KBM-7 (cell line): ENCODE data around the gene CACNB4.

Experiments used
- DNase-seq: peaks from one replicate; pipeline ENCODE4 v3.0.0-alpha.2; 2015
- in situ Hi-C: fragments of 300-500 bp; cut with MboI; formaldehyde crosslinking; loops from 2 replicates; pipeline ENCODE4 v1.14.3; 2020; ENCODE audit warnings: low sequenced_read_pairs, low pct_unique_long_range_greater_than_20kb, mixed read lengths

CACNB4 gene

DNA sequence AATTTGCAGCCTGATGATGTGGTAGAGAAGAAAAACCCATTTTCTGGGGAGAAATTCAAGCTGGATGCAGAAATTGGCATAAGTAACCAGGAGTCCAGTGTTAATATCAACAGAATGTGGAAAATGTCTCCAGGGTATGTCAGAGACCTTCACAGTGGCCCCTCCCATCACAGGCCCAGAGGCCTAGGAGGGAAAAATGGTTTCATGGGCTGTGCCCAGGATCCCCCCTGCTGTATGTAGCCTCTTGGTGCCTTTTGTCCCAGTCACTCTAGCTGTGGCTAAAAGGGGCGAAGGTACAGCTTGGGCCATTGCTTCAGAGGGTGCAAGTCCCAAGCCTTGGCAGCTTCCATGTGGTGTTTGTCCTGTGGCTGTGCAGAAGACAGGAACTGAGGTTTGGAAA lies 40.2 kb downstream of the CACNB4 start:
- in situ Hi-C loops, result no loop called here
- no peak for DNase-seq

DNA sequence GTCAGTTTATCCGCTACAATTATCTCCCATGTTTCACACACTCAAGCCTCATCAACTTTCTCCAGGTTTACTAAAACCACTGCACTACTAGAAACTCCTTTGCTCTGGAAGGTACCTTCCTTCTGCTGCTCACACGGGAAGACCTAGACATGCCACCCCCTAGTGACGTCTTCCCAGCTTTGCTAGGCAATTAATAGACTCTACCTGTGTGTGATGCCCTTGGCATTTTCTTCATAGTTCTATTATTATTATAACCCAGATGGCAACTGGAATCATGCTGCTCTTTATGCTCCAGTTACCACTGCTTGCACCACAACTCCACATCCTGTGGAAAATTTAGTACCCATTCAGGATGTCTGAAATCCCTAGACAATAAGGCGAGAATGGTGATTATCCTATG lies 42.4 kb downstream of the CACNB4 start:
- no peak for DNase-seq
- in situ Hi-C loops, result no loop called here

DNA sequence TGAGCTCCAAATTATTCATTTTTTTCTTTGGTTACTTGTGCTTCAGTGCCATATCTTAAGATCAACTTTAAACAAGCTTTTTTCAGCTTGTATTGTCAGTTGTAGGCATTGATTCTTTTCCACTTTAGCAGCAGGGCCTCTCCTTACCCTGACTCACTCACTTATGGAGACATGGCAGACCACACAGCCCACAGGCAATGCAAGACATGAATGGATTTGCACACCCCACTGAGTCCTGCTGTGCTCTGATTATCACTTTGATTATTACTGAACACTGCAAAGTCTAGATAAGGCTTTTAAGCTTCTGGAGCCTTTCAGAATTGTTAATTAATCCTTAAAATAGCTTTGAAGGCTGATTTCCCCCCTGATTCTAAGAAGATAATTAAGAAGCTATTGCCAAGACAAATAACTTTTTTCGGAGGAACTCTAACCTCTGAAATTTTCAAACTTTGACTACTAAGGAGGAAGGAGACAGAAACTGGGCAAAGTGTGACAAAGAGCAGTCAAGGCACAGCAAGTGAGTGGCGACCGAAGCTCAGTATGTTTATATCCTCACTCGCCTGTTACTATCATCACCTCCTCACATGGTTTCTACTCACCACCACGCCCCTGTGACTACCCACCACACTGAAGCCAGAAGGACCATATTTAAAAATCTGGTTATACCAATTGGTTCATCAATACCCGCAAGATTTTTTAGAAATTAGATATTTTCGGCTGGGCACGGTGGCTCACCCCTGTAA lies 43.3 kb downstream of the CACNB4 start:
- in situ Hi-C loops, result no loop called here
- DNase-seq, result peak; percentile 78

DNA sequence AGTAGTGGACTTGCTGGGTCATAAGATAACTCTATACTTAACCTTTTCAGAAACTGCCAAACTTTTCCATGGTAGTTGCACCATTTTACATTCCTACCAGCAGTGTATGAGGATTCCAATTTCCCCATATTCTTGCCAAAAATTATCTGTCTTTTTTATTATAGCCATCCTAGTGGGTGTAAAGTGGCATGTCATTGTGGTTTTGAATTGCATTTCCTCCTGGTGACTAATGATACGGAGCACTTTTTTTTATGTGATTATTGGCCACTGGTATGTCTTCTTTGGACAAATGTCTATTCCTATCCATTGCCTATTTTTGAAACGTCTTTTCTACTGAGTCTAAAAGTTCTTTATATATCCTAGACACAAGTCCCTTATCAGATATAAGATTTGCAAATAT lies 44.3 kb downstream of the CACNB4 start:
- peak; percentile 70 for DNase-seq
- in situ Hi-C loops, result no loop called here

- in situ Hi-C loops, result no loop called here
Observed at GRCh38 chr2:152051436-152051835, 47.4 kb downstream of the CACNB4 start.

DNA sequence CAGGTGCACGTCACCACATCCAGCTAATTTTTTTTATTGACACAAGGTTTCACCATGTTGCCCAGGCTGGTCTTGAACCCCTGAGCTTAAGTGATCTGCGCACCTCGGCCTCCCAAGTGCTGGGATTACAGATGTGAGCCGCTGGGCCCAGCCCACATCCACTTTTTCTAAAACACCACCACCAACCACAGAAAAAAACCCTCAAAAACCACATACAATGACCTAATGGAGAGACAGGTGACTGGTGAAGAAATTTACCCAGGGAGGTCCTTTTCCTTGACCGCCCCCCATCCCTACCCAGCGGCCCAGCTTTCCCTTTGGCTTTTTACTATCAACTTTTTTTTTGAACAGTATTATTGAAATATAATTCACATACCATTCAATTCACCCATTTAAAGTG lies 47.9 kb downstream of the CACNB4 start:
- DNase-seq, result peak; percentile 49
- in situ Hi-C loops, result no loop called here

More at GRCh38 chr2:152051436-152051835, 47.4 kb downstream of the CACNB4 start:
- DNase-seq, result no peak

- no peak for DNase-seq
- in situ Hi-C loops, result no loop called here
Observed at GRCh38 chr2:152050341-152050740, 48.5 kb downstream of the CACNB4 start.

DNA sequence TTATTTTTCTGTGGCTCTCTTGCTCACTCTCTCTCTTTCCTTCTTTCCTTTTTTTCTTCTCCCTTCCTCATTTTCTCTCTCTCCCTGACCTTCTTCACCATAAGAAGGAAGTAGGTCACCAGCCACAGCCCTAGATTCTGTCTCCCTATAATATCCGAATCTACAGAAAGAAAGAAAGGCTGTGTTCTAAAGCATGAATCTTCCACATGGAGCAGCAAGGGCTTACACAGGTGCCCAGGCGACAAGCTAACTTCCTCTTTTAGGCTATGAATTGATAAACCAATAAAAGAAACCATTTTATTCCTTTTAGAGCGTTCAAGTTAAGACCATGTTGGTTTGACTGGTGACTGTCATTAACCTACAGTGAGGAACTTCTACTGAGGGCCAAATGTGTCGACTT lies 49.3 kb downstream of the CACNB4 start:
- DNase-seq, result peak; percentile 54
- in situ Hi-C loops, result loop anchor here (25.0 kb wide), 1 partner anchor 588 kb away; no protein-coding TSS in a partner anchor

GRCh38 chr2:152047824-152048471 lies 50.9 kb downstream of the CACNB4 start:
- in situ Hi-C loops, result loop anchor here (25.0 kb wide), 1 partner anchor 589 kb away; no protein-coding TSS in a partner anchor
- peak; percentile 39 for DNase-seq

DNA sequence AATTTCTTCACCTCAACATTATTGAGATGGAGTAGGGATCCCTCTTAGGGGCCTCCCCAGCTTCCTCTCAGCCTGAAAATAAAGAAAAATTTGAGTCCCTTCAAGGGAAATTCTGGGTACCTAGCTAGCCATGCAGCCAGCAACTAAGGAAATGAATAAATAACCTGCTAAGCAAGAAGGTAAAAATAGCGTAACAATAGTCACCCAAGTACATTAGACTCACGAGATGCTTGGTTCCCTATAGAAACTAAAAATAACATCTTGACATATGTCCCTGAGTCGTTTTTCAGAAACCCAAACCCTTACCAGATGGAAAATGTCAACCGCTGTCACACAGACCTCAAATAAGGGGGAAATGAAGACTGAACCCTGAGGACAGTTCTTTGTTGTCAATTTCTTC lies 51.9 kb downstream of the CACNB4 start:
- no peak for DNase-seq
- in situ Hi-C loops, result loop anchor here (25.0 kb wide), 1 partner anchor 590 kb away; no protein-coding TSS in a partner anchor

- in situ Hi-C loops, result loop anchor here (25.0 kb wide), 1 partner anchor 594 kb away; no protein-coding TSS in a partner anchor
- peak; percentile 84 for DNase-seq
Observed at GRCh38 chr2:152042636-152043615, 55.9 kb downstream of the CACNB4 start.

DNA sequence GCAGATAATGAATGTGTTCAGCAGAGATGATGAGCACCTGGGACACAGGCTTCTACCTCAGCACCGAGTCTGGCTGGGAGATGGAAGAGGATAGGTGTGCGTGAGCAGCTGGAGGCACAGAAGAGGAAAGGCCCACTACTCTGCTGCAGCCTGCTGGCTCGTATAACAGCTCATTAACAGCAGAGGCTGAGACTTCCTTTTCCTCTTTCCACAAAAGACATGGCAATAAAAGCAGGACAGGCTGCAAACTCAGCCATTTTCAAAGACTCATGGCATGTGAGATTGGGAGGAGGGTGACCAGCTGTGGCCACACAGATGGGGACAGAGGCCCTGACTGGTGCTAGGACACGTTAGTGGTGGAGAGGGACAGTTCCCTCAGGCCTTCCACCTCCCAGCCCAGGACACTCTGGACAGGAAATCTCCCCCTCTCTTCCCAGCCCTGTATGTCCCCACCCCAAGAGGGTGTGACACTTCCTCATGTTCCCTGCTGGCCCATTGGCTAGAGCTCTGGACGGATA lies 60.3 kb downstream of the CACNB4 start:
- in situ Hi-C loops, result loop anchor here (25.0 kb wide), 1 partner anchor 599 kb away; no protein-coding TSS in a partner anchor
- DNase-seq, result peak; percentile 62

- in situ Hi-C loops, result loop anchor here (25.0 kb wide), 1 partner anchor 599 kb away; no protein-coding TSS in a partner anchor
- DNase-seq, result no peak
Observed at GRCh38 chr2:152037743-152038435, 61.0 kb downstream of the CACNB4 start.

GRCh38 chr2:152036611-152037469 lies 62.0 kb downstream of the CACNB4 start:
- DNase-seq, result peak; percentile 84
- in situ Hi-C loops, result loop anchor here (25.0 kb wide), 1 partner anchor 600 kb away; no protein-coding TSS in a partner anchor

DNA sequence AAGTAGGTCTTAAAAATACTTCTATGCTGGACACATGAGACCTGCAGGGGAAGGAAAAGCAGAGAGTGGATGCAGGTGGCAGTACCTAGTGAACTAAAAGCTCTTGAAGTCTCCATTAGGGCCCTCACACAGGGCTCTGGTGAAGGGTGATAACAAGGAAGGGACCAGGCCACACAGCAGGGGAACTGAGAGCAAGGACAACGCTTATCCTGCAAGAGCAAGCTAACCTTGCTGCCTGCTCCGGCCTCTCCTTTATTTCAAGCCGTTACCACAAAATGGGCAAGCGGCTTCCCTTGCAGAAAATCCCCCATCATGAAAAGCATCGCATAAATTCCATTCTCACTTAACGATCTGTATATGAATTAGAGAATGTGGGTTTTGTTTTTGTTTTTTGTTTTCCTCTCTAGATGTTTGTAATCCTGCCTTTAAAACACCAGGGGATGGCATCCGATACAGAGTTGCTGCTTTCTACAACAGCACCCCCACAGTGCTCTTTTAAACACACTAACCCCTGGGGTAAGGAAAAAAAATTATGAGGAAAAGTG lies 64.5 kb downstream of the CACNB4 start:
- in situ Hi-C loops, result loop anchor here (25.0 kb wide), 1 partner anchor 603 kb away; no protein-coding TSS in a partner anchor
- no peak for DNase-seq

GRCh38 chr2:152033011-152033925 lies 65.6 kb downstream of the CACNB4 start:
- in situ Hi-C loops, result loop anchor here (25.0 kb wide), 1 partner anchor 604 kb away; no protein-coding TSS in a partner anchor

More at GRCh38 chr2:152033011-152033925, 65.6 kb downstream of the CACNB4 start:
- DNase-seq, result no peak
